ENCODE results near the gene MCAM.

GRCh38 chr11:119282495-119282894 is 34.4 kb downstream of the MCAM start:
- TF ChIP-seq CTCF (IDR thresholded peaks at IDR 0.05) (no peak), TEAD4 (CRISPR knock-in tag; IDR thresholded peaks at IDR 0.05) (no peak), ATF3 (CRISPR knock-in tag; conservative IDR thresholded peaks at IDR 0.05) (no peak), NR3C1 (CRISPR knock-in tag; conservative IDR thresholded peaks at IDR 0.05; ENCODE audit: low read depth) (no peak), ZNF138 (CRISPR knock-in tag; conservative IDR thresholded peaks at IDR 0.05) (no peak), FOXP1 (CRISPR knock-in tag; IDR thresholded peaks at IDR 0.05; ENCODE audit: borderline replicate concordance) (no peak)

Data from WTC11 (cell line).